NCI-H2227 (cell line): ENCODE results near the gene PEX14.
"Not testable (repeated sequence)": the region's sequence is repeated elsewhere in the genome, so short reads cannot be mapped to it uniquely, and the experiment has no call there.

Experiments
- DNase-seq: peaks from one replicate; lab custom pipeline; 2025; ENCODE audit not compliant: unreplicated experiment; lab: John Stamatoyannopoulos, UW

Gene PEX14

GRCh38 chr1:10494418-10494753 lies 19.6 kb downstream of the PEX14 start:
- no peak for DNase-seq

- peak; percentile 81 for DNase-seq
Measured at GRCh38 chr1:10494754-10495474, 20.2 kb downstream of the PEX14 start.

- no peak for DNase-seq
Measured at GRCh38 chr1:10495475-10495817, 20.7 kb downstream of the PEX14 start.

GRCh38 chr1:10495952-10496351 lies 21.2 kb downstream of the PEX14 start:
- DNase-seq: peak; percentile 24

- DNase-seq: no peak
Measured at GRCh38 chr1:10497109-10497508, 22.4 kb downstream of the PEX14 start.

GRCh38 chr1:10498231-10498630 lies 23.5 kb downstream of the PEX14 start:
- DNase-seq: no peak

GRCh38 chr1:10502206-10502605 lies 27.5 kb downstream of the PEX14 start:
- DNase-seq: peak; percentile 14

- peak; percentile 17 for DNase-seq
Measured at GRCh38 chr1:10504249-10504648, 29.5 kb downstream of the PEX14 start.

GRCh38 chr1:10506046-10506676 lies 31.4 kb downstream of the PEX14 start:
- not testable (repeated sequence) for DNase-seq

GRCh38 chr1:10506677-10507047 lies 31.9 kb downstream of the PEX14 start:
- DNase-seq: no peak

- DNase-seq: peak; percentile 91
Measured at GRCh38 chr1:10507111-10507879, 32.5 kb downstream of the PEX14 start.

GRCh38 chr1:10508511-10508951 lies 33.8 kb downstream of the PEX14 start:
- DNase-seq: peak; percentile 49

GRCh38 chr1:10509809-10510509 lies 35.2 kb downstream of the PEX14 start:
- peak; percentile 80 for DNase-seq

GRCh38 chr1:10510520-10511493 lies 36.1 kb downstream of the PEX14 start:
- no peak for DNase-seq

- DNase-seq: no peak
Measured at GRCh38 chr1:10511494-10511885, 36.7 kb downstream of the PEX14 start.

GRCh38 chr1:10513199-10513598 lies 38.4 kb downstream of the PEX14 start:
- DNase-seq: no peak

- DNase-seq: peak; percentile 62
Measured at GRCh38 chr1:10514490-10515235, 39.9 kb downstream of the PEX14 start.

GRCh38 chr1:10515301-10515975 lies 40.7 kb downstream of the PEX14 start:
- no peak for DNase-seq
